Duodenal mucosa (tissue), 2 donors: ENCODE results near the gene LDLRAD2.
"Not testable (repeated sequence)": the region's sequence is repeated elsewhere in the genome, so short reads cannot be mapped to it uniquely, and the experiment has no call there.

Experiments
- H3K27ac ChIP-seq: one replicate; pipeline ENCODE4 v1.7.0; 2013; ENCODE audit warnings: low read depth, low read length
- H3K27me3 ChIP-seq, 2 donors: one replicate each; pipeline ENCODE4 v1.7.0; 2013; ENCODE audit warnings: low read length in 2 of 2, control low read depth in 1 of 2; ENCODE audit not compliant: insufficient read depth in 2 of 2, control insufficient read depth in 1 of 2
- H3K36me3 ChIP-seq, 2 donors: one replicate each; pipeline ENCODE4 v1.7.0; 2013; ENCODE audit warnings: low read length in 2 of 2, control low read depth in 1 of 2; ENCODE audit not compliant: insufficient read depth in 2 of 2, control insufficient read depth in 1 of 2
- H3K4me1 ChIP-seq, 2 donors: one replicate each; pipeline ENCODE4 v1.7.0; 2013; ENCODE audit warnings: low read length in 2 of 2, control low read depth in 1 of 2; ENCODE audit not compliant: insufficient read depth in 2 of 2, control insufficient read depth in 1 of 2
- H3K4me3 ChIP-seq, 2 donors: one replicate each; pipeline ENCODE4 v1.7.0; 2013; ENCODE audit warnings: low read length in 2 of 2, low read depth in 1 of 2
- H3K9ac ChIP-seq, 2 donors: one replicate each; pipeline ENCODE4 v1.7.0; 2013; ENCODE audit warnings: low read length in 2 of 2, low read depth in 1 of 2
- H3K9me3 ChIP-seq, 2 donors: one replicate each; pipeline ENCODE4 v1.7.0; 2013; ENCODE audit warnings: low read length in 2 of 2, control low read depth in 1 of 2; ENCODE audit not compliant: control insufficient read depth in 1 of 2

The LDLRAD2 gene

GRCh38 chr1:21823980-21824702 is 12.1 kb downstream of the LDLRAD2 start:
- Histone ChIP-seq H3K36me3 (peaks cover 14 to 50% of the 10 kb centered on the region in 2 donors), H3K27me3 (no peaks in the 10 kb centered on the region), H3K4me3 (no peak overlapping the region), H3K9me3 (no peaks in the 10 kb centered on the region), H3K9ac (no peak overlapping the region), H3K27ac (no peak overlapping the region), H3K4me1 (no peaks in the 10 kb centered on the region)

GRCh38 chr1:21824926-21825325 is 12.9 kb downstream of the LDLRAD2 start:
- no peak overlapping the region for H3K27ac ChIP-seq
- no peak overlapping the region for H3K4me3 ChIP-seq
- peaks cover 14 to 58% of the 10 kb centered on the region in 2 donors for H3K36me3 ChIP-seq

GRCh38 chr1:21825393-21825792 is 13.3 kb downstream of the LDLRAD2 start:
- H3K27me3 ChIP-seq, result no peaks in the 10 kb centered on the region
- H3K36me3 ChIP-seq, result peaks cover 14 to 60% of the 10 kb centered on the region in 2 donors
- no peak overlapping the region for H3K9ac ChIP-seq
- H3K4me1 ChIP-seq, result no peaks in the 10 kb centered on the region
- H3K27ac ChIP-seq, result no peak overlapping the region
- H3K9me3 ChIP-seq, result no peaks in the 10 kb centered on the region
- H3K4me3 ChIP-seq, result no peak overlapping the region

More at GRCh38 chr1:21824926-21825325, 12.9 kb downstream of the LDLRAD2 start:
- Histone ChIP-seq H3K9me3 (no peaks in the 10 kb centered on the region), H3K27me3 (no peaks in the 10 kb centered on the region), H3K4me1 (no peaks in the 10 kb centered on the region), H3K9ac (no peak overlapping the region)

GRCh38 chr1:21826694-21827093 is 14.6 kb downstream of the LDLRAD2 start:
- not testable (repeated sequence) for H3K27ac ChIP-seq, H3K9ac ChIP-seq, H3K9me3 ChIP-seq, H3K4me3 ChIP-seq, H3K27me3 ChIP-seq, H3K4me1 ChIP-seq
- peaks cover 17 to 71% of the 10 kb centered on the region in 2 donors for H3K36me3 ChIP-seq

- Histone ChIP-seq H3K27ac (no peak overlapping the region), H3K27me3 (no peaks in the 10 kb centered on the region), H3K36me3 (peaks cover 17 to 77% of the 10 kb centered on the region in 2 donors), H3K9ac (no peak overlapping the region), H3K4me1 (no peaks in the 10 kb centered on the region), H3K4me3 (no peak overlapping the region), H3K9me3 (no peaks in the 10 kb centered on the region)
These were observed 15.1 kb downstream of the LDLRAD2 start for GRCh38 chr1:21827141-21827679.

GRCh38 chr1:21828075-21828474 is 16.0 kb downstream of the LDLRAD2 start:
- Histone ChIP-seq H3K9ac (no peak overlapping the region), H3K4me3 (no peak overlapping the region), H3K4me1 (no peaks in the 10 kb centered on the region), H3K27ac (no peak overlapping the region), H3K36me3 (peaks cover 19 to 79% of the 10 kb centered on the region in 2 donors), H3K27me3 (no peaks in the 10 kb centered on the region), H3K9me3 (no peaks in the 10 kb centered on the region)

- Histone ChIP-seq H3K27me3 (no peaks in the 10 kb centered on the region), H3K4me3 (no peak overlapping the region), H3K9ac (no peak overlapping the region), H3K9me3 (peaks cover 0 to 3% of the 10 kb centered on the region in 2 donors), H3K4me1 (no peaks in the 10 kb centered on the region), H3K36me3 (peaks cover 25 to 79% of the 10 kb centered on the region in 2 donors), H3K27ac (no peak overlapping the region)
These were observed 16.6 kb downstream of the LDLRAD2 start for GRCh38 chr1:21828506-21829210.

GRCh38 chr1:21829294-21829693 is 17.2 kb downstream of the LDLRAD2 start:
- peaks cover 31 to 81% of the 10 kb centered on the region in 2 donors for H3K36me3 ChIP-seq

GRCh38 chr1:21830792-21831453 is 18.9 kb downstream of the LDLRAD2 start:
- no peaks in the 10 kb centered on the region for H3K4me1 ChIP-seq
- no peak overlapping the region for H3K27ac ChIP-seq
- H3K27me3 ChIP-seq, result no peaks in the 10 kb centered on the region
- H3K9me3 ChIP-seq, result peaks cover 9 to 12% of the 10 kb centered on the region in 2 donors
- no peak overlapping the region for H3K4me3 ChIP-seq
- H3K36me3 ChIP-seq, result peaks cover 40 to 85% of the 10 kb centered on the region in 2 donors
- H3K9ac ChIP-seq, result no peak overlapping the region

More at GRCh38 chr1:21829294-21829693, 17.2 kb downstream of the LDLRAD2 start:
- no peak overlapping the region for H3K27ac ChIP-seq
- H3K9me3 ChIP-seq, result peaks cover 4 to 8% of the 10 kb centered on the region in 2 donors
- H3K4me1 ChIP-seq, result no peaks in the 10 kb centered on the region
- H3K4me3 ChIP-seq, result no peak overlapping the region
- H3K9ac ChIP-seq, result no peak overlapping the region
- H3K27me3 ChIP-seq, result no peaks in the 10 kb centered on the region
